ENCODE results near the gene TMC3.

TMC3 gene

GRCh38 chr15:81327516-81327915 lies 46.5 kb downstream of the TMC3 start:
- no peak for TF ChIP-seq Cebpa-rat (IDR thresholded peaks at IDR 0.05)
- Histone ChIP-seq H3K27ac (no peak overlapping the region), H3K4me3 (no peak overlapping the region), H4K20me1 (no peaks in the 10 kb centered on the region), H3K9me3 (no peaks in the 10 kb centered on the region), H3K27me3 (no peaks in the 10 kb centered on the region), H3K36me3 (no peaks in the 10 kb centered on the region), H3K4me1 (peaks cover 39% of the 10 kb centered on the region), H3K4me2 (no peak overlapping the region), H3K9ac (no peak overlapping the region)

- Histone ChIP-seq H3K9ac (no peak overlapping the region), H4K20me1 (no peaks in the 10 kb centered on the region), H3K4me1 (peaks cover 37% of the 10 kb centered on the region), H3K4me2 (no peak overlapping the region), H3K9me3 (no peaks in the 10 kb centered on the region), H3K27ac (no peak overlapping the region), H3K27me3 (no peaks in the 10 kb centered on the region), H3K4me3 (no peak overlapping the region), H3K36me3 (no peaks in the 10 kb centered on the region)
- TF ChIP-seq Cebpa-rat (IDR thresholded peaks at IDR 0.05): no peak
Measured at GRCh38 chr15:81326466-81327212, 47.4 kb downstream of the TMC3 start.

- no peak for TF ChIP-seq Cebpa-rat (IDR thresholded peaks at IDR 0.05)
- Histone ChIP-seq H3K4me2 (peak within 1 kb of the TSS; percentile 93), H3K9me3 (no peaks in the 10 kb centered on the region), H3K36me3 (peaks cover 14% of the 10 kb centered on the region), H3K27ac (0 out of 2 replicates have a peak within 1 kb of the TSS, but pooled peaks have one; percentile 24), H3K27me3 (no peaks in the 10 kb centered on the region), H4K20me1 (no peaks in the 10 kb centered on the region), H3K9ac (peak within 1 kb of the TSS; percentile 75), H3K4me3 (peak within 1 kb of the TSS; percentile 72), H3K4me1 (peaks cover 23% of the 10 kb centered on the region)
Measured at GRCh38 chr15:81323944-81324881, 49.8 kb downstream of the TMC3 start, which contains the start of gene STARD5. STARD5 (minus strand) TSS chr15:81324141; CDS start chr15:81324099, 42 bp downstream.

GRCh38 chr15:81323559-81323943 lies 50.5 kb downstream of the TMC3 start:
- peak overlapping the region; percentile 75 for H3K9ac ChIP-seq

GRCh38 chr15:81322676-81323253 lies 51.2 kb downstream of the TMC3 start:
- H3K4me3 ChIP-seq: no peak overlapping the region
- no peak overlapping the region for H3K27ac ChIP-seq
- no peak for TF ChIP-seq Cebpa-rat (IDR thresholded peaks at IDR 0.05)
- no peak overlapping the region for H3K9ac ChIP-seq
- H4K20me1 ChIP-seq: no peaks in the 10 kb centered on the region
- no peaks in the 10 kb centered on the region for H3K9me3 ChIP-seq
- H3K27me3 ChIP-seq: no peaks in the 10 kb centered on the region
- peaks cover 29% of the 10 kb centered on the region for H3K36me3 ChIP-seq
- peaks cover 23% of the 10 kb centered on the region for H3K4me1 ChIP-seq
- peak overlapping the region; percentile 93; the same call in 1 of the 2 replicates for H3K4me2 ChIP-seq

More at GRCh38 chr15:81323559-81323943, 50.5 kb downstream of the TMC3 start:
- Histone ChIP-seq H4K20me1 (no peaks in the 10 kb centered on the region), H3K27ac (0 out of 2 replicates have a peak overlapping the region, but pooled peaks have one; percentile 24), H3K4me3 (peak overlapping the region; percentile 72), H3K27me3 (no peaks in the 10 kb centered on the region), H3K4me1 (peaks cover 23% of the 10 kb centered on the region), H3K4me2 (peak overlapping the region; percentile 93), H3K36me3 (peaks cover 21% of the 10 kb centered on the region), H3K9me3 (no peaks in the 10 kb centered on the region)
- TF ChIP-seq Cebpa-rat (IDR thresholded peaks at IDR 0.05): no peak

GRCh38 chr15:81321667-81322066 lies 52.3 kb downstream of the TMC3 start:
- no peak for TF ChIP-seq Cebpa-rat (IDR thresholded peaks at IDR 0.05)
- Histone ChIP-seq H3K9ac (no peak overlapping the region), H3K36me3 (peaks cover 39% of the 10 kb centered on the region), H3K4me3 (no peak overlapping the region), H3K9me3 (no peaks in the 10 kb centered on the region), H3K4me2 (no peak overlapping the region), H3K27me3 (no peaks in the 10 kb centered on the region), H4K20me1 (no peaks in the 10 kb centered on the region), H3K4me1 (peaks cover 23% of the 10 kb centered on the region), H3K27ac (no peak overlapping the region)

- Histone ChIP-seq H3K27me3 (no peaks in the 10 kb centered on the region), H3K9ac (no peak overlapping the region), H3K36me3 (peaks cover 59% of the 10 kb centered on the region), H3K9me3 (no peaks in the 10 kb centered on the region), H3K4me1 (peaks cover 6% of the 10 kb centered on the region), H4K20me1 (no peaks in the 10 kb centered on the region), H3K4me2 (no peak overlapping the region), H3K27ac (no peak overlapping the region), H3K4me3 (no peak overlapping the region)
- no peak for TF ChIP-seq Cebpa-rat (IDR thresholded peaks at IDR 0.05)
Measured at GRCh38 chr15:81317642-81318017, 56.4 kb downstream of the TMC3 start.

- no peaks in the 10 kb centered on the region for H3K9me3 ChIP-seq
- no peak overlapping the region for H3K9ac ChIP-seq
- TF ChIP-seq Cebpa-rat (IDR thresholded peaks at IDR 0.05): no peak
- H3K4me3 ChIP-seq: no peak overlapping the region
- peaks cover 18% of the 10 kb centered on the region for H3K4me1 ChIP-seq
- H3K4me2 ChIP-seq: no peak overlapping the region
- H3K36me3 ChIP-seq: peaks cover 59% of the 10 kb centered on the region
- no peak overlapping the region for H3K27ac ChIP-seq
- no peaks in the 10 kb centered on the region for H3K27me3 ChIP-seq
- no peaks in the 10 kb centered on the region for H4K20me1 ChIP-seq
Measured at GRCh38 chr15:81316267-81316666, 57.7 kb downstream of the TMC3 start.

GRCh38 chr15:81315452-81316175 lies 58.4 kb downstream of the TMC3 start:
- H4K20me1 ChIP-seq: no peaks in the 10 kb centered on the region
- TF ChIP-seq Cebpa-rat (IDR thresholded peaks at IDR 0.05): no peak
- H3K27ac ChIP-seq: no peak overlapping the region
- no peak overlapping the region for H3K9ac ChIP-seq
- H3K27me3 ChIP-seq: no peaks in the 10 kb centered on the region
- peaks cover 20% of the 10 kb centered on the region for H3K4me1 ChIP-seq
- peaks cover 62% of the 10 kb centered on the region for H3K36me3 ChIP-seq
- H3K9me3 ChIP-seq: no peaks in the 10 kb centered on the region
- H3K4me2 ChIP-seq: no peak overlapping the region
- no peak overlapping the region for H3K4me3 ChIP-seq
